Measurements from ENCODE around the gene TM4SF4. TPM values are rescaled to one million over a fixed set of nuclear protein-coding genes. Genes with fewer than 3 reads are reported as not detected.

TM4SF4 gene
- total RNA-seq, 1 experiment from 2014 or later = 1.4 TPM

GRCh38 chr3:149438981-149439380 lies 35.5 kb upstream of the TM4SF4 start (continued):
- TF ChIP-seq ATF2 (CRISPR knock-in tag; IDR thresholded peaks at IDR 0.05; ENCODE audit: borderline replicate concordance, low read depth) (no peak), ERG (CRISPR knock-in tag; IDR thresholded peaks at IDR 0.05) (no peak), NFATC4 (CRISPR knock-in tag; IDR thresholded peaks at IDR 0.05) (no peak)
- TF ChIP-seq, protein P1, sequence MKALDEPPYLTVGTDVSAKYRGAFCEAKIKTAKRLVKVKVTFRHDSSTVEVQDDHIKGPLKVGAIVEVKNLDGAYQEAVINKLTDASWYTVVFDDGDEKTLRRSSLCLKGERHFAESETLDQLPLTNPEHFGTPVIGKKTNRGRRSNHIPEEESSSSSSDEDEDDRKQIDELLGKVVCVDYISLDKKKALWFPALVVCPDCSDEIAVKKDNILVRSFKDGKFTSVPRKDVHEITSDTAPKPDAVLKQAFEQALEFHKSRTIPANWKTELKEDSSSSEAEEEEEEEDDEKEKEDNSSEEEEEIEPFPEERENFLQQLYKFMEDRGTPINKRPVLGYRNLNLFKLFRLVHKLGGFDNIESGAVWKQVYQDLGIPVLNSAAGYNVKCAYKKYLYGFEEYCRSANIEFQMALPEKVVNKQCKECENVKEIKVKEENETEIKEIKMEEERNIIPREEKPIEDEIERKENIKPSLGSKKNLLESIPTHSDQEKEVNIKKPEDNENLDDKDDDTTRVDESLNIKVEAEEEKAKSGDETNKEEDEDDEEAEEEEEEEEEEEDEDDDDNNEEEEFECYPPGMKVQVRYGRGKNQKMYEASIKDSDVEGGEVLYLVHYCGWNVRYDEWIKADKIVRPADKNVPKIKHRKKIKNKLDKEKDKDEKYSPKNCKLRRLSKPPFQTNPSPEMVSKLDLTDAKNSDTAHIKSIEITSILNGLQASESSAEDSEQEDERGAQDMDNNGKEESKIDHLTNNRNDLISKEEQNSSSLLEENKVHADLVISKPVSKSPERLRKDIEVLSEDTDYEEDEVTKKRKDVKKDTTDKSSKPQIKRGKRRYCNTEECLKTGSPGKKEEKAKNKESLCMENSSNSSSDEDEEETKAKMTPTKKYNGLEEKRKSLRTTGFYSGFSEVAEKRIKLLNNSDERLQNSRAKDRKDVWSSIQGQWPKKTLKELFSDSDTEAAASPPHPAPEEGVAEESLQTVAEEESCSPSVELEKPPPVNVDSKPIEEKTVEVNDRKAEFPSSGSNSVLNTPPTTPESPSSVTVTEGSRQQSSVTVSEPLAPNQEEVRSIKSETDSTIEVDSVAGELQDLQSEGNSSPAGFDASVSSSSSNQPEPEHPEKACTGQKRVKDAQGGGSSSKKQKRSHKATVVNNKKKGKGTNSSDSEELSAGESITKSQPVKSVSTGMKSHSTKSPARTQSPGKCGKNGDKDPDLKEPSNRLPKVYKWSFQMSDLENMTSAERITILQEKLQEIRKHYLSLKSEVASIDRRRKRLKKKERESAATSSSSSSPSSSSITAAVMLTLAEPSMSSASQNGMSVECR (CRISPR knock-in tag; IDR thresholded peaks at IDR 0.05; ENCODE audit: borderline replicate concordance) = no peak
- TF ChIP-seq, protein P2, sequence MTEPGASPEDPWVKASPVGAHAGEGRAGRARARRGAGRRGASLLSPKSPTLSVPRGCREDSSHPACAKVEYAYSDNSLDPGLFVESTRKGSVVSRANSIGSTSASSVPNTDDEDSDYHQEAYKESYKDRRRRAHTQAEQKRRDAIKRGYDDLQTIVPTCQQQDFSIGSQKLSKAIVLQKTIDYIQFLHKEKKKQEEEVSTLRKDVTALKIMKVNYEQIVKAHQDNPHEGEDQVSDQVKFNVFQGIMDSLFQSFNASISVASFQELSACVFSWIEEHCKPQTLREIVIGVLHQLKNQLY (CRISPR knock-in tag; IDR thresholded peaks at IDR 0.05) = no peak

- no peak for DNase-seq (ENCODE audit: low spot score)
- no peaks in the 10 kb centered on the region for H3K27me3 Mint-ChIP-seq (ENCODE audit: low read depth)
- ATAC-seq = no peak
- ChIA-PET POLR2A (no interaction called here), CTCF (no interaction called here)
- no peaks in the 10 kb centered on the region for H3K36me3 Mint-ChIP-seq
- no peak overlapping the region for H3K27ac Mint-ChIP-seq
- H3K4me1 Mint-ChIP-seq = 0 out of 2 replicates have a peak, but pooled peaks cover 3% of the 10 kb centered on the region
- H3K9me3 Mint-ChIP-seq = peaks cover 3% of the 10 kb centered on the region; the same call in 1 of the 2 replicates
- H3K4me3 Mint-ChIP-seq = no peak overlapping the region
- TF ChIP-seq, protein P3, sequence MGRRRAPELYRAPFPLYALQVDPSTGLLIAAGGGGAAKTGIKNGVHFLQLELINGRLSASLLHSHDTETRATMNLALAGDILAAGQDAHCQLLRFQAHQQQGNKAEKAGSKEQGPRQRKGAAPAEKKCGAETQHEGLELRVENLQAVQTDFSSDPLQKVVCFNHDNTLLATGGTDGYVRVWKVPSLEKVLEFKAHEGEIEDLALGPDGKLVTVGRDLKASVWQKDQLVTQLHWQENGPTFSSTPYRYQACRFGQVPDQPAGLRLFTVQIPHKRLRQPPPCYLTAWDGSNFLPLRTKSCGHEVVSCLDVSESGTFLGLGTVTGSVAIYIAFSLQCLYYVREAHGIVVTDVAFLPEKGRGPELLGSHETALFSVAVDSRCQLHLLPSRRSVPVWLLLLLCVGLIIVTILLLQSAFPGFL (CRISPR knock-in tag; IDR thresholded peaks at IDR 0.05; ENCODE audit: borderline replicate concordance) = no peak
- no peak for TF ChIP-seq ZNF396 (CRISPR knock-in tag; IDR thresholded peaks at IDR 0.05; ENCODE audit: borderline replicate concordance)
- no peak for TF ChIP-seq MYBL2 (CRISPR knock-in tag; IDR thresholded peaks at IDR 0.05)
These were observed 32.9 kb upstream of the TM4SF4 start for GRCh38 chr3:149441642-149442041.

DNA sequence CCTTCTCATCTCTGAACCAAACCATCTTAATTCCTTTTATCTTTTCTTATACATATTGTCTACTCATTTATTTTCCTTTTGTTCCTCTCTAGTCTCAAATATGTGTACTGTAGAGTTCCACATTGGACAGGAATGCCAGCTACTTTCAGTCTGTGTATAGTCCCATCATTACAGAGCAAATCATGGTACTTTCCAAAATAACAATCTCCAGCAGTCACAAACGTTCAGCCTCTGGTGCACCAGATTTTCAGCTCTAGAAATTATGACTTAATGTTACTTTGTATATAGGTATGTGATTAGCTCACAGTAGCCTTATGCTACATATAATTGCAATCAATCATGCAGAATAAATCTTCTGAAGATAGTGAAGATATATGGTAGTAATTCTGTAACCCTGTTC lies 32.5 kb upstream of the TM4SF4 start:
- H3K27me3 Mint-ChIP-seq (ENCODE audit: low read depth) = no peaks in the 10 kb centered on the region
- 0 out of 2 replicates have a peak, but pooled peaks cover 3% of the 10 kb centered on the region for H3K4me1 Mint-ChIP-seq
- peaks cover 3% of the 10 kb centered on the region; the same call in 1 of the 2 replicates for H3K9me3 Mint-ChIP-seq
- CTCF ChIA-PET = no interaction called here
- no peak overlapping the region for H3K4me3 Mint-ChIP-seq
- H3K36me3 Mint-ChIP-seq = no peaks in the 10 kb centered on the region
- ATAC-seq (no peak), DNase-seq (ENCODE audit: low spot score) (no peak)
- no peak overlapping the region for H3K27ac Mint-ChIP-seq
- POLR2A ChIA-PET = no interaction called here
- TF ChIP-seq MYBL2 (CRISPR knock-in tag; IDR thresholded peaks at IDR 0.05) (no peak), ZBTB21 (CRISPR knock-in tag; IDR thresholded peaks at IDR 0.05; ENCODE audit: borderline replicate concordance) (no peak), NFATC4 (CRISPR knock-in tag; IDR thresholded peaks at IDR 0.05) (no peak), AR (CRISPR knock-in tag; IDR thresholded peaks at IDR 0.05) (no peak), SOX15 (CRISPR knock-in tag; IDR thresholded peaks at IDR 0.05) (no peak), RORB (CRISPR knock-in tag; IDR thresholded peaks at IDR 0.05) (no peak), ERG (CRISPR knock-in tag; IDR thresholded peaks at IDR 0.05) (no peak), TCF7 (CRISPR knock-in tag; IDR thresholded peaks at IDR 0.05; ENCODE audit: low read depth) (no peak)
- TF ChIP-seq, protein P4, sequence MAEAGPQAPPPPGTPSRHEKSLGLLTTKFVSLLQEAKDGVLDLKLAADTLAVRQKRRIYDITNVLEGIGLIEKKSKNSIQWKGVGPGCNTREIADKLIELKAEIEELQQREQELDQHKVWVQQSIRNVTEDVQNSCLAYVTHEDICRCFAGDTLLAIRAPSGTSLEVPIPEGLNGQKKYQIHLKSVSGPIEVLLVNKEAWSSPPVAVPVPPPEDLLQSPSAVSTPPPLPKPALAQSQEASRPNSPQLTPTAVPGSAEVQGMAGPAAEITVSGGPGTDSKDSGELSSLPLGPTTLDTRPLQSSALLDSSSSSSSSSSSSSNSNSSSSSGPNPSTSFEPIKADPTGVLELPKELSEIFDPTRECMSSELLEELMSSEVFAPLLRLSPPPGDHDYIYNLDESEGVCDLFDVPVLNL (CRISPR knock-in tag; IDR thresholded peaks at IDR 0.05; ENCODE audit: borderline replicate concordance, low read depth) = no peak
- TF ChIP-seq, protein P5, sequence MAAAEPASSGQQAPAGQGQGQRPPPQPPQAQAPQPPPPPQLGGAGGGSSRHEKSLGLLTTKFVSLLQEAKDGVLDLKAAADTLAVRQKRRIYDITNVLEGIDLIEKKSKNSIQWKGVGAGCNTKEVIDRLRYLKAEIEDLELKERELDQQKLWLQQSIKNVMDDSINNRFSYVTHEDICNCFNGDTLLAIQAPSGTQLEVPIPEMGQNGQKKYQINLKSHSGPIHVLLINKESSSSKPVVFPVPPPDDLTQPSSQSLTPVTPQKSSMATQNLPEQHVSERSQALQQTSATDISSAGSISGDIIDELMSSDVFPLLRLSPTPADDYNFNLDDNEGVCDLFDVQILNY (CRISPR knock-in tag; IDR thresholded peaks at IDR 0.05) = no peak
- TF ChIP-seq, protein P6, sequence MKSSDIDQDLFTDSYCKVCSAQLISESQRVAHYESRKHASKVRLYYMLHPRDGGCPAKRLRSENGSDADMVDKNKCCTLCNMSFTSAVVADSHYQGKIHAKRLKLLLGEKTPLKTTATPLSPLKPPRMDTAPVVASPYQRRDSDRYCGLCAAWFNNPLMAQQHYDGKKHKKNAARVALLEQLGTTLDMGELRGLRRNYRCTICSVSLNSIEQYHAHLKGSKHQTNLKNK (CRISPR knock-in tag; IDR thresholded peaks at IDR 0.05) = no peak
